Left lobe of liver (tissue), 2 donors: ENCODE results near the gene TAS1R2. TPM values are rescaled to one million over a fixed set of nuclear protein-coding genes. Genes with fewer than 3 reads are reported as not detected.
"Not testable (repeated sequence)": the region's sequence is repeated elsewhere in the genome, so short reads cannot be mapped to it uniquely, and the experiment has no call there.

Experiments used
- ATAC-seq: fragments of 200-7000 bp; cut with Tn5 transposase; one replicate; pipeline ENCODE4 v1.9.1; 2020; ENCODE audit warnings: mild to moderate bottlenecking, moderate library complexity
- DNase-seq: peaks from one replicate; pipeline ENCODE4 v3.0.0-alpha.2; 2020; ENCODE audit warnings: low spot score
- total RNA-seq: library from RNA; stranded (reverse); gene quantifications from one replicate; pipeline ENCODE4 v1.2.1, GENCODE V29; 2021
- donor health status: DM: no; HTN: no; CAD: no; lungs with moderate emphysema.
- donor health status: DM: no; HTN: yes; CAD: no.

The TAS1R2 gene
- total RNA-seq, 1 donor from 2014 or later: not detected

GRCh38 chr1:18870595-18870865 lies 11.1 kb upstream of the TAS1R2 start:
- DNase-seq: not testable (repeated sequence)
- peak; percentile 4 for ATAC-seq

GRCh38 chr1:18869847-18870594 lies 10.6 kb upstream of the TAS1R2 start:
- no peak for DNase-seq
- ATAC-seq: no peak

DNA sequence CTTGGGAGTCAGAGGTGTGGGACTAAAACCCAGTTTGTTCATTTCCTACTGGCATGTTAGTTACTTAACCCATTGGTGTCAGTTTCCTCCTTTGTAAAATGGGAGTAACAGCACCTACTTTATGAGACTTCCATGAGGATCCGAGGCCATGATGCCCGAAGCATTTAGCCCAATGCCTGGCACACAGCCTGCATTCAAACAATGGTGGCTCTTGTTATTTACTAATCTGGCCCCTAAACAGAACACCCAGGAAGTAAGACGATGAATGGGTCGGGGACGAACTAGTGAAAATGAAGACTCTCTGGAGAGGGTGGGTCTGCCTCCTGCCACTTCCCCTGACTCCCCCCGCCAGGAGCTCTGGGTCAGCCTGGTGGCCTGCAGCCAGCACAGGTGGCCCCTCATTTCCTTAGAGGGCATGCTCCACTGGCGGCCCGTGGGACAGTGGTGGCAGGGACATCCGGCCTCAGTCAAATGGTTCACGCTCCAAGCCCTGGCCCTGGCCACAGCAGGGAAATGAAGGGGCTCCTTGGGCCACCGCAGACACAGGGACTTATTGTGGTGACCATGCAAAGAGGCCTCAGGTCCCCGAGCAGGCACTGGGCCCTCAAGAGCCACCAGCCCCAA lies 9.5 kb upstream of the TAS1R2 start:
- DNase-seq: no peak
- ATAC-seq: no peak

DNA sequence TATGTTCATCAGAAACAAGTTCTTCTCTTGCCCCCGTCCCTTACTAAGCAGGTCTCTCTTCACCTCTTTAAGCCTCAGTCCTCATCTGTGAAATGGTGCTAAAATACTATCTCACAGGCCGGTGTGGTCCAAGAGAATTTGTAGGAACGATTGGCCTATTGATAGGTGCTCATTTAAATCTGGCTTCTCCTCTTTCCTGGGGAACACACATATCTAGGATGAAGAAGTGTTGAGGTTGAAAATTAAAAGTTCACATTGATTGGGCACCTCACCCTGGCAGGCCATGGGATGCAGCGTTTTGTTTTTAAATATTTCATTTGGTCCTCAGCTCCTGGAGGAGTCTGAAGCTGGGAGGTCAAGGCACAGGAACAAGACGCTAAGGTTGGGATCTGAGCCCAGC lies 8.9 kb upstream of the TAS1R2 start:
- ATAC-seq: no peak

DNA sequence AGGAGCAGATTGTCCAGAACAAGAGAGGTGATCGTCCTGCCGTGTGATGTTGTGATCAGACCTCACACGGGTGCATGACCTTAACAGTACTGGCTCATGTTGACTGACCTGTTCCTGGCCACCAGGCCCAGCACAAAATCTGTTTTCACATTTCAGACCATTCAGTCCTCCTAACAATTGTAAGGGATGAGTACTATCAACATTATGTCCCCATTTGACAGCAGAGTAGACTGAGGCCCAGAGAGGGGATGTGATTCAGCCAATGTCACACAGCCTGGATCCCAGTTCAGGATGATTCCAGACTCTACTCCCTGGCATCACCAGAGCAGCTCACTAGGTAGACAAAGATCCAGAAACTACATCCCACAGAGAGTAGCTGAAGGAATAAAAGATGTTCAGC lies 7.4 kb upstream of the TAS1R2 start:
- no peak for DNase-seq
- no peak for ATAC-seq

More for the DNA sequence above, 8.9 kb upstream of the TAS1R2 start:
- DNase-seq: no peak

DNA sequence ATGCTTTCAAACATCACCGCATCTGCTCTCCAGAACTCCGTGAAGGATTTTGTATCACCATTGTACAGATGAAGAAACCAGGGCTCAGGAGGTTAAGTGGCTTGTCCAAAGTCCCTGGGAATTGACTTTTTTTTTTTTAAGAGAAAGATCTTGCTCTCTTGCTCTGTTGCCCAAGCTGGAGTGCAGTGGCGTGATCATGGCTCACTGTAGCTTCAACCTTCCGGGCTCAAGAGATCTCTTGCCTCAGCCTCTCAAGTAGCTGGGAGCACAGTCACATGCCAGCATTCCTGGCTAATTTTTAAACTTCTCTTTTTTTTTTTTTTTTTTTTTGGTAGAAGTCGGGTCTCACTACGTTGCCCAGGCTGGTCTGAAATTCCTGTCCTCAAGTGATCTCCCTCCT lies 6.9 kb upstream of the TAS1R2 start:
- DNase-seq: no peak
- ATAC-seq: no peak

- DNase-seq (no peak), ATAC-seq (no peak)
Observed at GRCh38 chr1:18865176-18865575, 5.7 kb upstream of the TAS1R2 start.

GRCh38 chr1:18861590-18861989 lies 2.1 kb upstream of the TAS1R2 start:
- ATAC-seq (no peak), DNase-seq (no peak)

DNA sequence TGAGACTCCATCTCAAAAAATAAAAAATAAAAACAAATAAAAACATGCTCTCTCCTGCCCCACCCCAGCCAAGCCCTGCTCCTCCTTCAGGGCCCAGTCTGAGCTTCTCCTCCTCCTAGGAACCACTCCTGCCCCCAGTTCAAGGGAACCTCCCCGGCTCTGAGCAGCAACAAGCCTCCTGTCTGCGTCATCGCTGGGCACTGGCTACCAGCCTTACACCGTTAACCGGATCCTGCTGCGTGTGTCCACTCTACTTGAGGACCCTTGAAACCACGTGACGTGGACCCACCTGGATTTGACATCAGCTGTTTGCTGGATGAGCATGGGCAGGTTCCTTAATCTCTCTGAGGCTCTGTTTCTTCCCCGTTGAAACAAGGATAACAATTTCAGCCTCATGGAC lies 1.6 kb upstream of the TAS1R2 start:
- ATAC-seq (no peak), DNase-seq (no peak)

DNA sequence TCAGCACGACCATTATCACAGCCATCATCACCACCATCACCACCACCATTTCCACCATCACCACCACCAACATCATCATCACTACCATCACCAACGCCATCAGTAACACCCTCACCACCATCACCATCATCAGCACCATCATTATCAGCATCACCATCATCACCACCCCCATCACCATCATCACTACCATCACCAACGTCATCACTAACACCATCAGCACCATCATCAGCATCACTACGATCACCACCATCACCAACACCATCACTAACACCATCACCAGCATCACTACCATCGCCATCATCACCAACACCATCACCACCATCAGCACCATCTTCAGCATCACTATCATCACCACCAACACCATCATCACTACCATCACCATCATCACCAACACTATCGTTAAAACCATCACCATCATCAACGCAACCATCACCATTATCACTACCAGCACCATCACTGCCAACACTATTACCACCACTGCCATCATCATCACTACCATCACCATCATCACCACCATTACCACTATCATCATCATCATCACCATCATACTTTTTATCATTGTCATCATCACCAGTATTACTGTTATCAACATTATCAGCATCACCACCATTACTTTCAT lies 1.3 kb downstream of the TAS1R2 start:
- ATAC-seq: no peak
- no peak for DNase-seq

DNA sequence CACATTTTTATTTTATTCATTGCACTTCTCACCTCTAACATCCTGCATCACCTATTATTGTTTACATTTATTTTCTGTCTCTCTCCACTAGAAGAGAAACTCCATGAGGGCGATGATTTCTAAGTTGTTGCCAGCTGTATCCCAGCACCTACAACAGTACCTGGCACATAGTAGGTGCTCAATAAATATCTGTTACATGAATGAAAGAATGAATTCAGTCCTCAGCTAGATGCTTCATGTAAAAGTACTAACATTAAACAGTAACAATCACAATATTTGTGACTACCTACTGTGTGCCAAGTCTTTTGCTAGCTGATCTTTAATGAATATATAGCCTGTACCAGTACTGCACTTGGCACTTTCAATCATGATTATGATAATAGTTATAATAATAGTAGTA lies 3.0 kb downstream of the TAS1R2 start:
- ATAC-seq (no peak), DNase-seq (no peak)

DNA sequence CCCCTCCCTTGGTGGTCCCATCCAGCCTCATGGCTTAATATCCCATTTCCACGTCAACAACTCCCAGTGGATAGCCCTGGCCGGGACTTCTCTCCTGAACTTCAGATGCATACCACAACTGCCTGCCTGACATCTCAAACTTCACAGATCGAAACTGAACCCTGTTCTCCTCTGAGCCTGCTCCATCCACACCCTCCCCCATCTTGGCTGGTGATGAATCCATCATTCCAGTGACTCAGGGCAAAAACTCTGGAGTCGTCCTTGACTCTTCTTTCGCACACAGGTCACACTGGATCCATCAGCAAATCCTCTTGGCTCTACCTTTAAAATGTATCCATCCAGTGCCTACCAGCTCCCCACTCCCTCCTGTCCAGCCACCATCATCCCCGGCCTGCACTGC lies 3.9 kb downstream of the TAS1R2 start:
- ATAC-seq: no peak
- no peak for DNase-seq

- ATAC-seq (no peak), DNase-seq (no peak)
Observed at GRCh38 chr1:18854331-18855025, 5.0 kb downstream of the TAS1R2 start.

- ATAC-seq (no peak), DNase-seq (no peak)
Observed at GRCh38 chr1:18852501-18852900, 7.0 kb downstream of the TAS1R2 start.

DNA sequence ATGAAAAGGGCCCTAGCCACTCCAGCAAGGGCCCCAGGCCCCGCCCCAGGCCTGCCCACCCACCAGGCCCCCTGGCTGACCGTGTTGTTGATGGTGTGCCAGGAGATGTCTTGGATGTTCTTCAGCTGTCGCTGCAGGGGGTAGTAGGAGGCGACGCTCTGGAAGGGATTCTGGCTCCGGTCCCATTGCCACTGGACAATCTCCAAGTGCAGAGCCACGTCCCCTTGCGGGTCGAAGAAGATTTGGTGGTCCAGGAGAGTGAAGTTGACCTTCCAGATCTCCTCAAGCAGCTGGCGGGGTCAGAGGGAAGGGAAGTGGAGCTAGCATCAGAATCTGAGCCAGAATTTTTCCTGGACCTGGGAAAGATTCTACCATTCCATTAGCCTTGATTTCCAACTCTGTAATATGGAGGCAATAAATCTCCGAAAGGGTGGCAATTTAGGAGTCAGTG lies 10.2 kb downstream of the TAS1R2 start:
- DNase-seq (no peak), ATAC-seq (no peak)

DNA sequence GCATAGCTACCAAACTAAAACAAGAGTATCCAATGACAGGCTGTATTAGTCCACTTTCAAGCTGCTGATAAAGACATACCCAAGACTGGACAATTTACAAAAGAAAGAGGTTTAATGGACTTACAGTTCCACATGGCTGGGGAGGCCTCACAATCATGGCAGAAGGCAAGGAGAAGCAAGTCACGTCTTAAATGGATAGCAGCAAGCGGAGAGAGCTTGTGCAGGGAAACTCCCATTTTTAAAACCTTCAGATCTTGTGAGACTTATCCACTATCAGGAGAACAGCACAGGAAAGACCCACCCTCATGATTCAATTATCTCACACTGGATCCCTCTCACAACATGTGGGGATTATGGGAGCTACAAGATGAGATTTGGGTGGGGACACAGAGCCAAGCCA lies 11.7 kb downstream of the TAS1R2 start:
- not testable (repeated sequence) for DNase-seq, ATAC-seq

DNA sequence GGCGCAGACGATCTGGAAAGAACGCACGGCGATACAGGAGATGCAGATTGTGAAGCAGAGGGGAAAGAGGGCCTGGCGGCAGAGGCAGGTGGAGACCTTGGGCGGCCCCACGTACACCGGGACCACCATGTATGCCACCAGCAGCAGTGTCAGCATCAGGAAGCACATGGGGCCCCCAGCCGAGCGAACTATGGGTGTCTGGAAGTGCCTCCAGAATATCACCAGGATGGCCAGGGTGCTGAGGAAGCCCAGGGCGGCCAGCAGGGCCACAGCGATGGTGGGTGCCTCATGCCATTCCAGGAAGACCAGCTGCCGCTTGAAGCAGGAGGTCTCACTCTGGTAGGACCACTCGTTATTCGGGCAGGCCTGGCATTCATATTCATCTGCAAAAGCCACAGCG lies 19.3 kb downstream of the TAS1R2 start:
- ATAC-seq (no peak), DNase-seq (no peak)

DNA sequence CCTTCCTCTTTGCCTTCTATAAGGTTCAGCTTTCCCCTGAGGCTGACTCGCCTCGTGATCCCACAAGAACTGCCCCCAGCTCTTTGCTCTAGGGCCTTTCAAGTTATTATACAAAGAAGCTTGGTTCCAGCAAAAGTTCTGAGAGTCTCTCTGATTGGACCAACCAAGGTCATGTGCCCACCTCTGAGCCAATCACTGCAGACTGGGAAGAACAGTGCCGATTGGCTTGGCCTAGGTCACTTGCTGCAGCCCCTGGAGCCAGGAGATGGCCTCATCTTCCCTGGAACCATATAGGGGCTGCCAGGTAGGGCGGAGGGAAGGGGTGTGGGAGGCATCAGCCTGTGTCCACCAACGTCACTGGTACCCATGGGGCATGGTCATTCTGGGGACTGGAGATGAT lies 22.8 kb downstream of the TAS1R2 start:
- ATAC-seq (no peak), DNase-seq (no peak)

GRCh38 chr1:18832319-18832718 lies 27.1 kb downstream of the TAS1R2 start:
- not testable (repeated sequence) for DNase-seq

GRCh38 chr1:18831656-18832055 lies 27.8 kb downstream of the TAS1R2 start:
- ATAC-seq (no peak), DNase-seq (no peak)

More at GRCh38 chr1:18832319-18832718, 27.1 kb downstream of the TAS1R2 start:
- not testable (repeated sequence) for ATAC-seq

GRCh38 chr1:18830596-18830995 lies 28.9 kb downstream of the TAS1R2 start:
- DNase-seq (no peak), ATAC-seq (no peak)

DNA sequence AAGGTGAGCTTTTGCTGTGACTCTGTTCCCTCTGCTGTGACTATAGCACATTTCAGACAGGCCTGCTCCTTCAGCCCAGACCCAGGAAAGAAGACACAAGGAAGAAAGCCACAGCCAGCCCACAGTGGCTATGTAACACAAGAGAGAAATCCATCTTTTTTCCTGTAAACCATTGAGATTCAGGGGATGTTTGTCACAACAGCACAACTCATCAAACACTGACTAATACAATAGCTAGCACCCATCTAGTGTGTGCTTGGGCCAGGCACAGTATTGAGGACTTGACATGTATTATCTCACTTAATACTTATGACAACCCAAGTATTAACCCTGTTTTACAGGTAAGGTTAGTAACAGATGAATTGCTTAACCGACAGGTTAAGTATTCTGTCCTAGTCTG lies 29.8 kb downstream of the TAS1R2 start:
- no peak for ATAC-seq
- no peak for DNase-seq
